Ishikawa (cell line): ENCODE measurements around the gene SEM1.

ENCODE experiments used
- CREB1 ChIP-seq: IDR thresholded peaks from 2 replicates; pipeline ENCODE4 v1.6.1; 2012; ENCODE audit warnings: low read depth
- EP300 ChIP-seq: IDR thresholded peaks from 2 replicates; pipeline ENCODE4 v1.6.1; 2012; ENCODE audit warnings: borderline replicate concordance
- FOXM1 ChIP-seq: IDR thresholded peaks from 2 replicates; pipeline ENCODE4 v1.6.1; 2012; ENCODE audit warnings: low read depth, borderline replicate concordance
- MAX ChIP-seq: IDR thresholded peaks from 2 replicates; pipeline ENCODE4 v1.6.1; 2012
- NFIC ChIP-seq: IDR thresholded peaks from 2 replicates; pipeline ENCODE4 v1.6.1; 2012
- REST ChIP-seq: IDR thresholded peaks from 2 replicates; pipeline ENCODE4 v1.6.1; 2012; ENCODE audit warnings: low read depth, mild to moderate bottlenecking
- YY1 ChIP-seq: IDR thresholded peaks from 2 replicates; pipeline ENCODE4 v1.6.1; 2012; ENCODE audit warnings: low read depth

- TF ChIP-seq FOXM1 (no peak), MAX (no peak), CREB1 (no peak), REST (no peak), NFIC (no peak), EP300 (no peak), YY1 (no peak)
These were observed 17.9 kb downstream of the SEM1 start for GRCh38 chr7:96691702-96692101.
